Ovary (tissue), 9 donors: ENCODE measurements around the gene DPEP3. TPM values are rescaled to one million over a fixed set of nuclear protein-coding genes. Genes with fewer than 3 reads are reported as not detected.

Experiments
- DNase-seq, 5 donors: peaks; one replicate each; pipeline ENCODE4 v3.0.0-alpha.2; 2019 to 2020
- H3K27ac ChIP-seq, 2 donors: fragments of 200-600 bp; one replicate each; pipeline versions ENCODE4 v1.5.1 to v1.8.0; 2019 to 2022
- H3K27me3 ChIP-seq: fragments of 200-600 bp; one replicate; pipeline ENCODE4 v1.8.0; 2022
- H3K36me3 ChIP-seq: fragments of 200-600 bp; sonication (generic); one replicate; pipeline ENCODE4 v1.5.1; 2019
- H3K4me1 ChIP-seq: one replicate; pipeline ENCODE4 v1.8.1; 2013; ENCODE audit warnings: mild to moderate bottlenecking, moderate library complexity; ENCODE audit not compliant: insufficient read depth
- H3K4me3 ChIP-seq: fragments of 200-600 bp; sonication (generic); one replicate; pipeline ENCODE4 v1.5.1; 2017
- H3K9me3 ChIP-seq, 2 donors: fragments of 200-600 bp in 1 of 2; sonication (generic) in 1 of 2; one replicate each; pipeline versions ENCODE4 v1.5.1 to v1.8.1; 2013 to 2019; ENCODE audit warnings: mild to moderate bottlenecking in 1 of 2, moderate library complexity in 1 of 2
- EP300 ChIP-seq: sonication (generic); formaldehyde crosslinking; IDR thresholded peaks from one replicate; pipeline ENCODE4 v1.6.1; 2017; ENCODE audit warnings: antibody characterized with exemption
- POLR2A ChIP-seq: fragments of 450-650 bp; IDR thresholded peaks from one replicate; pipeline ENCODE4 v1.6.1; 2017; ENCODE audit warnings: antibody characterized with exemption, mild to moderate bottlenecking, moderate library complexity
- WGBS, 3 donors: extraction: QIAGEN DNeasy Blood & Tissue Kit in 1 of 3; methylation state at CpG; one replicate each; pipeline versions ENCODE4 v1.1.5 to v1.1.7; 2013 to 2017; 5-methylcytosine and 5-hydroxymethylcytosine counted together
- intact Hi-C, 4 donors: fragments of 100-400 bp; cut with DNase I; formaldehyde crosslinking; loops; one replicate each; pipeline versions ENCODE4 v1.11.0 to v1.15.1; 2022 to 2023
- polyA plus RNA-seq, 2 donors: library from polyadenylated mRNA; stranded (reverse); fragments of 200-250 nt in 1 of 2; fragments of 350-450 nt in 1 of 2; fragmentation: Illumina TruSeq in 1 of 2; extraction: RNeasy Lipid Tissue Mini Kit (QIAGEN cat#74804) in 1 of 2; gene quantifications; one replicate each; pipeline ENCODE4 v1.2.3, GENCODE V29; 2013 to 2014
- total RNA-seq, 7 donors: library from RNA; depleted of rRNA in 2 of 7; stranded (reverse); fragments of >200 nt in 2 of 7; fragmentation: NEBNext Ultra II Directional in 3 of 7; extraction: Animal tissue kit (Norgen Biotek cat#: 25700) in 3 of 7; gene quantifications; one replicate each; pipeline versions ENCODE4 v1.1.0 to v1.2.4, GENCODE V29; 2016 to 2023
- TF ChIP-seq, protein P1 (sequence below), 3 donors: fragments of 450-650 bp in 2 of 3; fragments of 200-600 bp in 1 of 3; IDR thresholded peaks; one replicate each; pipeline versions ENCODE4 v1.5.1 to v1.8.0; 2016 to 2022; ENCODE audit warnings: antibody characterized with exemption in 3 of 3, mild to moderate bottlenecking in 1 of 3
- donor health status: DM: no; HTN: no; CAD: no; lungs with moderate emphysema.
- donor health status: DM: no; HTN: no; CAD: no.
- donor health status: Bipolar disorder and iron deficiency.
- donor health status: DM: yes; HTN: yes; CAD: no.
- donor health status: DM: no; HTN: no; CAD: no.
- donor health status: DM: yes; HTN: yes; CAD: no.

The DPEP3 gene
- total and polyA plus RNA-seq, 9 donors = 0.05 to 0.23 TPM; not detected in 7

DNA sequence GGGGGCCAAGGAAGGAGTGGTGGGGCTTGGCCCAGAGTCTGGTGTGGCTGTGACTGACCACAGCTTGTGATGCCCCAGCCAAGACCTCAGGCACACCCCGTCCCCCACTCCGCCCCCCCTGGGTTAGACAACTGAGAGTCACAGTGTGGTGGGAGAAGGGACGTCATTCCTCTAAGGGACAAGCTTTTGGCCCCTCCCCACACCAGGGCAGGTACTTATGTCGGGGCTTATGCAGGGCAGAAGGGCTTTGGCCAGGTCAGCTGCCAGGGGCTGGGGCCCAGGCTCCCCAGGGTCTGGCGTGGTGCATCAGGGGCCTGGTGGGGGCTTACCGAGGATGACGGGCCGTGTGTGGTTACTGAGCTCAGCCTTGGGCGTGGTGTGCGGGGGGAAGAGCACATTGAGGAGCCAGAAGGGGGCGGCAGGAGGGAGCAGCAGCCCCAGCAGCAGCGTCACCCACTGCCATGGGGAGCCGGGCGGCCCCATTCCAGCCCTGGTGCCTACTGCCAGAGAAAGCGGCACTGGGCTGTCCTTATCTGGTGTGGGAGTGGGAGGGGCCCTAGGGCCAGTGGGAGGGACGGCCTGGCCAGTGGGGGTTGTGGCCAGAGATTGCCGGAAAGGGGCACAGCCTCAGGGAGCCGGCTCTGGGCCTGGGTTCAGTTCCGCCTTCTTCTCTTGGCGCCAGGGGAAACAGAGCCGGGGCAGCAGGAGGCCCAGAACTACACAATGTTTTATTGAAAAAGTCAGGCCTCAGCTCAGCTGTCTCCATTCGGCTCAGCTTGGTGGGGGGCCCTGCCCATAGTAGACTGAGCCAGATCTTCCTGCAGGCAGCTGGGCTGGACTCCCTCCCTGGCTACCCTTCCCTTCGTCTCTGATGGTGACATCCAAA is 36.4 kb downstream of the DPEP3 start, which contains the start of gene LCAT:
Gene LCAT (minus strand): TSS at position 502 of the 886 bp plus-strand sequence. CDS start 19 bp downstream, at position 483.
- H3K36me3 ChIP-seq = no peaks in the 10 kb centered on the region
- TF ChIP-seq POLR2A (no peak), EP300 (no peak)
- TF ChIP-seq, protein P1, sequence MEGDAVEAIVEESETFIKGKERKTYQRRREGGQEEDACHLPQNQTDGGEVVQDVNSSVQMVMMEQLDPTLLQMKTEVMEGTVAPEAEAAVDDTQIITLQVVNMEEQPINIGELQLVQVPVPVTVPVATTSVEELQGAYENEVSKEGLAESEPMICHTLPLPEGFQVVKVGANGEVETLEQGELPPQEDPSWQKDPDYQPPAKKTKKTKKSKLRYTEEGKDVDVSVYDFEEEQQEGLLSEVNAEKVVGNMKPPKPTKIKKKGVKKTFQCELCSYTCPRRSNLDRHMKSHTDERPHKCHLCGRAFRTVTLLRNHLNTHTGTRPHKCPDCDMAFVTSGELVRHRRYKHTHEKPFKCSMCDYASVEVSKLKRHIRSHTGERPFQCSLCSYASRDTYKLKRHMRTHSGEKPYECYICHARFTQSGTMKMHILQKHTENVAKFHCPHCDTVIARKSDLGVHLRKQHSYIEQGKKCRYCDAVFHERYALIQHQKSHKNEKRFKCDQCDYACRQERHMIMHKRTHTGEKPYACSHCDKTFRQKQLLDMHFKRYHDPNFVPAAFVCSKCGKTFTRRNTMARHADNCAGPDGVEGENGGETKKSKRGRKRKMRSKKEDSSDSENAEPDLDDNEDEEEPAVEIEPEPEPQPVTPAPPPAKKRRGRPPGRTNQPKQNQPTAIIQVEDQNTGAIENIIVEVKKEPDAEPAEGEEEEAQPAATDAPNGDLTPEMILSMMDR (IDR thresholded peaks at IDR 0.05) = no peak

GRCh38 chr16:67943256-67943618 is 37.1 kb downstream of the DPEP3 start:
- Histone ChIP-seq H3K27me3 (no peaks in the 10 kb centered on the region), H3K4me1 (peaks cover 21% of the 10 kb centered on the region), H3K9me3 (no peaks in the 10 kb centered on the region), H3K27ac (peak overlapping the region in 1 of 2 donors; percentile 63), H3K36me3 (no peaks in the 10 kb centered on the region), H3K4me3 (no peak overlapping the region)
- no peak for TF ChIP-seq POLR2A
- no peak for TF ChIP-seq EP300
- WGBS, 3 donors = 73 to 76% (median 74%) methylated on average over 6 of the region's 6 CpGs
- intact Hi-C loops = no loop called here
- DNase-seq = peak in 3 of 5 donors; percentile 40 to 62 (median 54)

More for the DNA sequence above, 36.4 kb downstream of the DPEP3 start, which contains the start of gene LCAT:
- no peaks in the 10 kb centered on the region for H3K27me3 ChIP-seq
- intact Hi-C loops = no loop called here
- no peak within 1 kb of the TSS for H3K4me3 ChIP-seq
- WGBS, 3 donors = 26 to 28% (median 27%) methylated on average over 19 to 23 of the region's 23 CpGs
- peak; percentile 65 to 79 (median 75) for DNase-seq
- peaks cover 21% of the 10 kb centered on the region for H3K4me1 ChIP-seq
- H3K9me3 ChIP-seq = no peaks in the 10 kb centered on the region
- H3K27ac ChIP-seq = peak within 1 kb of the TSS; percentile 34 to 63

GRCh38 chr16:67942510-67943255 is 37.6 kb downstream of the DPEP3 start:
- TF ChIP-seq POLR2A = no peak
- no peak for TF ChIP-seq EP300
- TF ChIP-seq, protein P1 (IDR thresholded peaks at IDR 0.05) = no peak
- WGBS, 3 donors = 83 to 85% (median 85%) methylated on average over 27 of the region's 27 CpGs

DNA sequence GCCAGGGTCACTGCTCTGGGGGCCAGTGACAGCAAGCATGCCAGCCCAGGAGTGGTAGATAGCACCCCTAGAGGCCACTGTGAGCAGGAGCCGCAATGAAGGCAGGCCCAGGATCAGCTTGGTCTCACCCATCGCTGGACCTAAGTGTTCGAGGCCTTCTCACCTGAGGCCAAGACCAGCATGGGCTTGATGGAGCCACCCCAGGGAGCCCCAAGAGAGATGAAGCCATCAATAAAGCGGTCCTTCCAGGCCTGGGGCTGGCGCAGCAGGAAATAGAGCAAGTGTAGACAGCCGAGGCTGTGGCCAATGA is 38.1 kb downstream of the DPEP3 start:
- peak in 2 of 5 donors; percentile 35 to 53 for DNase-seq
- Histone ChIP-seq H3K27ac (no peak overlapping the region), H3K36me3 (no peaks in the 10 kb centered on the region), H3K4me3 (no peak overlapping the region), H3K4me1 (peaks cover 24% of the 10 kb centered on the region), H3K9me3 (no peaks in the 10 kb centered on the region), H3K27me3 (no peaks in the 10 kb centered on the region)
- WGBS, 3 donors = 67 to 83% (median 78%) methylated on average over 5 to 6 of the region's 6 CpGs
- TF ChIP-seq POLR2A = no peak
- TF ChIP-seq, protein P1 (IDR thresholded peaks at IDR 0.05) = peak in 1 of 3 donors; percentile 37
- intact Hi-C loops = no loop called here

More at GRCh38 chr16:67942510-67943255, 37.6 kb downstream of the DPEP3 start:
- Histone ChIP-seq H3K27ac (no peak overlapping the region), H3K27me3 (no peaks in the 10 kb centered on the region), H3K4me1 (peaks cover 21% of the 10 kb centered on the region), H3K4me3 (no peak overlapping the region), H3K9me3 (no peaks in the 10 kb centered on the region), H3K36me3 (no peaks in the 10 kb centered on the region)
- peak in 3 of 5 donors; percentile 44 to 55 (median 45) for DNase-seq
- intact Hi-C loops = no loop called here
